ENCODE results near the gene SLAMF7.

SLAMF7 gene

GRCh38 chr1:160707236-160708064, 31.6 kb upstream of the SLAMF7 start:
- H3K4me3 ChIP-seq (ENCODE audit: low read length): no peak overlapping the region
- TF ChIP-seq CTCF (conservative IDR thresholded peaks at IDR 0.05; ENCODE audit: low read depth, low read length): no peak
- DNase-seq (ENCODE audit: low read depth): no peak

GRCh38 chr1:160708118-160708517, 30.9 kb upstream of the SLAMF7 start:
- no peak overlapping the region for H3K4me3 ChIP-seq (ENCODE audit: low read length)
- DNase-seq (ENCODE audit: low read depth): no peak
- TF ChIP-seq CTCF (conservative IDR thresholded peaks at IDR 0.05; ENCODE audit: low read depth, low read length): no peak

- DNase-seq (ENCODE audit: low read depth): no peak
- H3K4me3 ChIP-seq (ENCODE audit: low read length): no peak overlapping the region
- TF ChIP-seq CTCF (conservative IDR thresholded peaks at IDR 0.05; ENCODE audit: low read depth, low read length): no peak
Observed at GRCh38 chr1:160708801-160709200, 30.2 kb upstream of the SLAMF7 start.

GRCh38 chr1:160709715-160710114, 29.3 kb upstream of the SLAMF7 start:
- TF ChIP-seq CTCF (conservative IDR thresholded peaks at IDR 0.05; ENCODE audit: low read depth, low read length): no peak
- H3K4me3 ChIP-seq (ENCODE audit: low read length): no peak overlapping the region
- no peak for DNase-seq (ENCODE audit: low read depth)

GRCh38 chr1:160710517-160711252, 28.4 kb upstream of the SLAMF7 start:
- H3K4me3 ChIP-seq (ENCODE audit: low read length): no peak overlapping the region
- TF ChIP-seq CTCF (conservative IDR thresholded peaks at IDR 0.05; ENCODE audit: low read depth, low read length): no peak
- no peak for DNase-seq (ENCODE audit: low read depth)

- no peak for DNase-seq (ENCODE audit: low read depth)
- no peak for TF ChIP-seq CTCF (conservative IDR thresholded peaks at IDR 0.05; ENCODE audit: low read depth, low read length)
- no peak overlapping the region for H3K4me3 ChIP-seq (ENCODE audit: low read length)
Observed at GRCh38 chr1:160711276-160711601, 27.8 kb upstream of the SLAMF7 start.
